Testis (tissue), 2 donors: ENCODE results near the gene FRMD1.

Source experiments
- POLR2A ChIP-seq: fragments of 450-650 bp; IDR thresholded peaks from one replicate; pipeline ENCODE4 v1.6.1; 2017; ENCODE audit warnings: antibody characterized with exemption, mild to moderate bottlenecking, moderate library complexity
- TF ChIP-seq, protein P1 (sequence below), 3 experiments: fragments of 450-650 bp in 2 of 3; fragments of 200-600 bp in 1 of 3; sonication (generic) in 1 of 3; IDR thresholded peaks; one replicate each; pipeline ENCODE4 v1.5.1; 2016 to 2019; ENCODE audit warnings: antibody characterized with exemption in 3 of 3, mild to moderate bottlenecking in 2 of 3, moderate library complexity in 1 of 3

DNA sequence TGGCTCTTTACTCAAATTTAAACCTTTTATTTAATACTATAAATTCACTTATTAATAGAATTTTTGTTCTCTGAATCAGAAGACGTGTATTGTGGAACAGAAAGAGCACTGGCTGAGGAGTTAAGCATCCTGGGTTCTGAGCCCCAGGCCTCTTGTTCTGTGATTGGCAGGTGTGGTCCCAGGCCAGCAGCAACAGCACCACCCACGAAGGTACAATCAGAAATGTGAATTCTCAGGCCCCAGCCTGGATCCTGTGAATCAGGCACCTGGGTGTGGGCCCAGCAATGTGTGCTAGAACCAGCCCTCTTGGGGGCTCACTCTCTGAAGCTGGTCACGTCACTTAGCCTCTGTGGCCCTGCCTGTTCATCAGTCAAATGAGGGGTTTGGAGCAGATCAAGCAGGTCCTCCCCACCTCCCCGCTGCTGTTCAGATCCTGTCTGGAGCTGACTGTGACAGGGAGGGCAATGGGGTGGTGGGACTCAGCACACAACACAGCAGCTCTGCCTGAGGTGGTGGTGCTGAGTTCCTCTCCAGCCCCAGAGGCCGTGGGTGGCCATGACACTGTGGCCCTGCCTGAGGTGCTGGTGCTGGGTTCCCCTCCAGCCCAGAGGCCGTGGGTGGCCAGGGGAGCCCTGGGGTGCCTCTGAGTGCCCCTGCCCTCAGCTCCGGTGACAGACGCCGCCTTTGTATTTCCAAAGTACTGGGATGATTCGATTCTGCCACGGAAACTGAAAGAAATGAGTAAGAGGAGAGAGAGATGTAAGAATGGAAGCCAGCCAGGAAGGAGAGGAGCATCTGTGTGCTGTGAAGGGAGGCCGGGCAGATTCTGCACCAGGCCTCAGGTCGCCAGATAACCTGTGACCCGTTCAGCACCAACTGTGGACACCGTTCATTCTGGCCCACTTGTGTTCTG lies 41.6 kb upstream of the FRMD1 start:
- TF ChIP-seq, protein P1, sequence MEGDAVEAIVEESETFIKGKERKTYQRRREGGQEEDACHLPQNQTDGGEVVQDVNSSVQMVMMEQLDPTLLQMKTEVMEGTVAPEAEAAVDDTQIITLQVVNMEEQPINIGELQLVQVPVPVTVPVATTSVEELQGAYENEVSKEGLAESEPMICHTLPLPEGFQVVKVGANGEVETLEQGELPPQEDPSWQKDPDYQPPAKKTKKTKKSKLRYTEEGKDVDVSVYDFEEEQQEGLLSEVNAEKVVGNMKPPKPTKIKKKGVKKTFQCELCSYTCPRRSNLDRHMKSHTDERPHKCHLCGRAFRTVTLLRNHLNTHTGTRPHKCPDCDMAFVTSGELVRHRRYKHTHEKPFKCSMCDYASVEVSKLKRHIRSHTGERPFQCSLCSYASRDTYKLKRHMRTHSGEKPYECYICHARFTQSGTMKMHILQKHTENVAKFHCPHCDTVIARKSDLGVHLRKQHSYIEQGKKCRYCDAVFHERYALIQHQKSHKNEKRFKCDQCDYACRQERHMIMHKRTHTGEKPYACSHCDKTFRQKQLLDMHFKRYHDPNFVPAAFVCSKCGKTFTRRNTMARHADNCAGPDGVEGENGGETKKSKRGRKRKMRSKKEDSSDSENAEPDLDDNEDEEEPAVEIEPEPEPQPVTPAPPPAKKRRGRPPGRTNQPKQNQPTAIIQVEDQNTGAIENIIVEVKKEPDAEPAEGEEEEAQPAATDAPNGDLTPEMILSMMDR (IDR thresholded peaks at IDR 0.05), result no peak
- no peak for TF ChIP-seq POLR2A
